ENCODE results near the gene ITPR3.
"Not testable (repeated sequence)": the region's sequence is repeated elsewhere in the genome, so short reads cannot be mapped to it uniquely, and the experiment has no call there.

ITPR3 gene

GRCh38 chr6:33613146-33613794 is 7.9 kb upstream of the ITPR3 start:
- no peak for DNase-seq

GRCh38 chr6:33613795-33614168 is 7.3 kb upstream of the ITPR3 start:
- no peak for DNase-seq

- DNase-seq = no peak
These were observed 5.0 kb upstream of the ITPR3 start for GRCh38 chr6:33616113-33616512.

GRCh38 chr6:33616913-33617312 is 4.2 kb upstream of the ITPR3 start:
- no peak for DNase-seq

GRCh38 chr6:33619166-33619840 is 1.8 kb upstream of the ITPR3 start:
- DNase-seq = no peak

- peak; percentile 74 for DNase-seq
These were observed 815 bp upstream of the ITPR3 start for GRCh38 chr6:33620158-33620855.

- peak; percentile 72 for DNase-seq
These were observed 728 bp downstream of the ITPR3 start for GRCh38 chr6:33621711-33622388.

- no peak for DNase-seq
These were observed 1.6 kb downstream of the ITPR3 start for GRCh38 chr6:33622456-33623431.

GRCh38 chr6:33623895-33624381 is 2.8 kb downstream of the ITPR3 start:
- DNase-seq = no peak

- no peak for DNase-seq
These were observed 3.7 kb downstream of the ITPR3 start for GRCh38 chr6:33624856-33625255.

GRCh38 chr6:33627876-33628275 is 6.8 kb downstream of the ITPR3 start:
- no peak for DNase-seq

GRCh38 chr6:33628401-33628964 is 7.4 kb downstream of the ITPR3 start:
- no peak for DNase-seq

- no peak for DNase-seq
These were observed 8.9 kb downstream of the ITPR3 start for GRCh38 chr6:33630014-33630413.

- not testable (repeated sequence) for DNase-seq
These were observed 10.4 kb downstream of the ITPR3 start for GRCh38 chr6:33631521-33631920.

GRCh38 chr6:33631971-33632557 is 10.9 kb downstream of the ITPR3 start:
- no peak for DNase-seq

GRCh38 chr6:33632558-33633039 is 11.5 kb downstream of the ITPR3 start:
- DNase-seq = peak; percentile 22

- no peak for DNase-seq
These were observed 12.0 kb downstream of the ITPR3 start for GRCh38 chr6:33633084-33633461.

- DNase-seq = peak; percentile 70
These were observed 12.5 kb downstream of the ITPR3 start for GRCh38 chr6:33633462-33634158.

- DNase-seq = peak; percentile 58
These were observed 13.1 kb downstream of the ITPR3 start for GRCh38 chr6:33634161-33634727.

GRCh38 chr6:33634946-33635345 is 13.8 kb downstream of the ITPR3 start:
- no peak for DNase-seq
